ENCODE measurements around the gene PCSK6.
A peak's percentile ranks its signal among the peaks of the same experiment; 100 is the strongest.
"Not testable (repeated sequence)": the region's sequence is repeated elsewhere in the genome, so short reads cannot be mapped to it uniquely, and the experiment has no call there.

PCSK6 gene

GRCh38 chr15:101308604-101309435 is 180.7 kb downstream of the PCSK6 start:
- no peak for DNase-seq (ENCODE audit: low spot score)

DNA sequence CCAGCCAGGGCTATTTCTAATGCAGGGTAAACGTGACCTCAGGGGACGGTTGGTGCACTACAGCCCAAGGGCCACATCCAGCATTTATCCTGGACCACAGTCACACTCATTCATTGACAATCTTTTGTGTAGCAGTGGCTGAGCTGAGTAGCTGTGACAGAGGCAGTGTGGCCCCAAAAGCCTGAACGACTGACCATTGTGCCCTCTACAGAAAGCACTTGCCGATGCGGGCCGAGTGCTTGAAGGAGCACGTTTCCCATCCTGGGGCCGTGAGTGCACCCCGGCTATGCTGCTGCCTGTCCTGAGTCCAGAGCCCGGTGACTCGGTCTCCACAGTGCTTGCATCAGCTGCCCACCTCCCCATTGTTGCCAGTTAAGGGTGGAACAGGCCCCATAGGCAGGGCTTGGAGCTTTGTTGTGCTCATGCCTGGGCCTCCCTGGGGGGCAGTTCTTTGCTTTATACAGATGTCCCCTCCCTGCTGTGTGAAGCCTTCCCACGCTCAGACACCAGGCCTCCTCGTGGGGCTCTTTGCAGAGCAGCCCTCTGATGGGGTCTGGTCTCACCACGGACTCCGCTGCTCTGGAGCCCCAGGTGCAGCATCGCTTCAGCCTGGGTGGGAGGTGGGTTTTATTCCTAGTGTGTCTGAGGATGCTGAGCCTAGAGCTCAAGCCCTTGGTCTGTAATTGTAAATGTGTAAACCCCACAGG is 181.5 kb downstream of the PCSK6 start:
- no peak for DNase-seq (ENCODE audit: low spot score)

DNA sequence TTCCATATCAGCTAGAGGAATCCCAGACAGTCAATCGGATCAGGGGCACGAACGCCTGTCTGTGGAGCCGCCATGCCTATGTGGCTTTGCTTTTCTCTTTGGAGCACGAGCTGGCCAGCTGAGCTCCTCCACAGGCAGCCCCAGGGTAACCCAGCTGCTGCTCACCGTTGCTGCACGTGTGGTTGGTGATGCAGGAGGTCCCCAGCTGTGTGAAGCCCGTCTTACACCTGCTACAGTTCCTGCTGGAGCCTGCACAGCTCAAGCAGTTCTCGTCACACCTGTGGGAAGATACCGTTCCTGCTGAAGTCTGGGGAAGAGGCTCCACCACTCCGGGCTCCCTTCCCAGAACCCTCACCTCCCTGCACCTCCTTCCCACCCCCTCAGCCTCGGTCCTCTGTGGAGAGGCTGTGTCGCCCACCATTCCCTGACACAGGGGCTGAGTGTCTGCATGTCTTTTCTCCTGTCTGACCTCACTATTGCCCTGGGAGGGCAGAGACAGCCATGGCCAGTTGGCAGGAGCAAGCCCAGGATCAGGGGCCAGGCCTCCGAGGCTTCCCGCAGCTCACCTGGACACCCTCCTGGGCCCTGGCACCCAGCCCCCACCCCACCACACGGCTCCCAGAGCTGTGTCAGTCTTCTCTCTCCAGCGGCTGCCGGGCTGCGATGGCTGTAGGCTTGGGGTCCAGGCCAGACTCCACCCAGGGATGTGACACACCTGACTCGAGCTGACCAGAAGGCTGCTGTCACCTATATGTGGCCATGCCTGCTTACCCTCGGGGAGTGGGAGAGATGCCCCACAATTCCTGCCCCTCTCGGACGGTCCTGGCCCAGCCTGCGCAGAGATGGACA is 182.2 kb downstream of the PCSK6 start:
- DNase-seq (ENCODE audit: low spot score): no peak

GRCh38 chr15:101306341-101307047 is 183.0 kb downstream of the PCSK6 start:
- no peak for DNase-seq (ENCODE audit: low spot score)

- DNase-seq (ENCODE audit: low spot score): no peak
These were observed 183.7 kb downstream of the PCSK6 start for GRCh38 chr15:101305820-101306255.

- DNase-seq (ENCODE audit: low spot score): no peak
These were observed 186.1 kb downstream of the PCSK6 start for GRCh38 chr15:101303408-101303807.

- DNase-seq (ENCODE audit: low spot score): no peak
These were observed 192.8 kb downstream of the PCSK6 start for GRCh38 chr15:101296418-101297405.

DNA sequence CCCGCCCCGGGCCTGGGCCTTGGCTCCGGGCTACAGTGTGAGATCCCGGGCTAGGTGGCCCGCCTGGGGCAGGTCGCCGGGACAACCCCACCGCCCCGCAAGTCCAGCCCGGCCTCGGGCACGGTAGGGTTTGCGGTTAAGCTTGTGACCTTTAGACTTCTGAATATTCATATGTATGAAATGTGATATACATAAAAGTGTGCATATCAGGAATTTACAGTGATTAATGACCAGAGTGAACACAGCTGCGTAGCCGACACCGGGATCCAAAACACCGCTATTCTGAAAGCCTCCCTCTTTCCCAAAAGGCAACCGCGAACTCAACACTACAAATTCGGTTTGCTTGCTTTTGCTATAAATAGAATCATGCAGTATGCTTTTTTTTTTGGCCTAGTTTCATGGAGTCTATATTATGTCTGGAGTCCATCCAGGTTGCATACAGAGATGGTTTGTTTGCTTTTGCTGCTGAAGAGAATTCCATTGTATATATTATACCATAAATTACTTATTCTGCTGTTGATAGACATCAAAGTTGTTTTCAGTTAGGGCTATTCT is 193.8 kb downstream of the PCSK6 start:
- no peak for DNase-seq (ENCODE audit: low spot score)

- peak; percentile 95 for DNase-seq (ENCODE audit: low spot score)
These were observed 194.5 kb downstream of the PCSK6 start, which contains the start of gene SNRPA1 for GRCh38 chr15:101294731-101295606. Gene SNRPA1 (minus strand): TSS chr15:101295248. CDS start chr15:101295178, 70 bp downstream.

DNA sequence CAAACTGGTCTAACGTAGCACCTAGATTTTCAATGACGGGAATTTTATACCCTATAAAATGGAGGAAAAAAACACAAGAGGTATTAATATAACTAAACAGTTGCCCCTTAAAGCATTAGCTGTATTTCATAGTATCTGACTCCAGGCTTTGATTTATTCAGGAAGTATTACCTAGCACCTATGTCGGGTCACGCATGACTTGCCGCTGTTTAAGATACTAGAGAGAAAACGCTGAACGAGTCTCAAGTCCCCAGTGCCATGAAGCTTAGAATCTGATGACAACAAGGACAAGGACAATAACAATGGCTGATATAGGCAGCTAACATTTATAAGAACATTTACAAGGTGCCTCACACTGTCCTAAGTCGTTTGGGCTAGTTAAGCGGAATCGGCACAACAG is 196.4 kb downstream of the PCSK6 start:
- no peak for DNase-seq (ENCODE audit: low spot score)

GRCh38 chr15:101288905-101289513 is 200.5 kb downstream of the PCSK6 start:
- DNase-seq (ENCODE audit: low spot score): peak; percentile 85

- DNase-seq (ENCODE audit: low spot score): not testable (repeated sequence)
These were observed 202.2 kb downstream of the PCSK6 start for GRCh38 chr15:101287342-101287741.

GRCh38 chr15:101286471-101287114 is 202.9 kb downstream of the PCSK6 start:
- DNase-seq (ENCODE audit: low spot score): no peak

- DNase-seq (ENCODE audit: low spot score): no peak
These were observed 205.6 kb downstream of the PCSK6 start for GRCh38 chr15:101283931-101284330.

GRCh38 chr15:101280007-101280406 is 209.5 kb downstream of the PCSK6 start:
- DNase-seq (ENCODE audit: low spot score): no peak

DNA sequence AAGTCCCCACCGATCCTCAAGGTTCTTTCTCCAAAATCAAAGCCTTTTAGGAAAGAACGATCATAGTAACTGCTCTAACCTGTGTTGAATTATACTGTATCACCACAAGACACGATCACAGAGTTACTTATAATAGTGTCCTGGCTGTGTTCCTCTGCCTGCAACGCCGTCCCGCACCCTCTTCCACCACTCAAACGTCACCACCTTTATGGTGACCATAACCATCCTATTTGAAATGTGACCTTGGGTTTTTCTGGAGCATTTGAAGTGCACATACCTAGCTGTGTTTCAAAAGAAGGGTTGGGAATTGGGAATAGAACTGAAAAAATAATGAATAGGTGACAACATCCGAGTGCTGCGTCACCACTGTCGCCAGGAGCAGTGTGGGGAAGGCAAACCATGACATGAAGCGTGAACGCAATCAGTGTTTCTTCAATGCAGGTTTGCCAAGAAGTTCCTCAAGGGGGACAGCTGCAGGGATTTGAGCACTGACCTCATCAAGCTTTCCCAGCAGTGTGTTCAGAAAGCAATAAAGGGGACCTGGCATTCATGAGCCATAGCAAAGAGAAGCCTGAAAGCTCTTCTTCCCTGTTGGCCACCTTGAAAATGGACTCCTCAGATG is 211.5 kb downstream of the PCSK6 start:
- DNase-seq (ENCODE audit: low spot score): no peak

- peak; percentile 91 for DNase-seq (ENCODE audit: low spot score)
These were observed 212.3 kb downstream of the PCSK6 start, which contains the start of gene SELENOS for GRCh38 chr15:101277038-101277822. Gene SELENOS (minus strand): TSS chr15:101277485. CDS start chr15:101277417, 68 bp downstream.

Data from hematopoietic multipotent progenitor cell treated with erythropoietin and hydrocortisone succinate and interleukin-3 and kit ligand, for 17 days (in vitro differentiated cells).